GM18508 (cell line): ENCODE results near the gene ZNF197.
"Not testable (repeated sequence)": the region's sequence is repeated elsewhere in the genome, so short reads cannot be mapped to it uniquely, and the experiment has no call there.

Experiments
- ATAC-seq: cut with Tn5 transposase; IDR thresholded peaks from one replicate; pipeline ENCODE4 v1.9.1; 2021; ENCODE audit warnings: moderate number of reproducible peaks; ENCODE audit not compliant: insufficient read depth, unreplicated experiment

The ZNF197 gene

GRCh38 chr3:44659434-44659833, 34.6 kb downstream of the ZNF197 start:
- no peak for ATAC-seq

- no peak for ATAC-seq
These were observed 36.4 kb downstream of the ZNF197 start for GRCh38 chr3:44661189-44661588.

- no peak for ATAC-seq
These were observed 40.3 kb downstream of the ZNF197 start for GRCh38 chr3:44665173-44665572.

GRCh38 chr3:44666346-44666745, 41.5 kb downstream of the ZNF197 start:
- no peak for ATAC-seq

- no peak for ATAC-seq
These were observed 44.9 kb downstream of the ZNF197 start for GRCh38 chr3:44669760-44670159.

- ATAC-seq, result not testable (repeated sequence)
These were observed 48.6 kb downstream of the ZNF197 start for GRCh38 chr3:44673466-44673865.

GRCh38 chr3:44674211-44674610, 49.4 kb downstream of the ZNF197 start:
- no peak for ATAC-seq

GRCh38 chr3:44678480-44679116, 53.8 kb downstream of the ZNF197 start:
- no peak for ATAC-seq

- ATAC-seq, result no peak
These were observed 56.2 kb downstream of the ZNF197 start for GRCh38 chr3:44680921-44681455.

GRCh38 chr3:44682182-44682896, 57.5 kb downstream of the ZNF197 start:
- ATAC-seq, result no peak

GRCh38 chr3:44685128-44685800, 60.4 kb downstream of the ZNF197 start:
- no peak for ATAC-seq

- no peak for ATAC-seq
These were observed 63.1 kb downstream of the ZNF197 start for GRCh38 chr3:44687898-44688297.
